GM18517 (cell line): Measurements from ENCODE around the gene CXXC5.
"Not testable (repeated sequence)": the region's sequence is repeated elsewhere in the genome, so short reads cannot be mapped to it uniquely, and the experiment has no call there.

Source experiments
- ATAC-seq: cut with Tn5 transposase; IDR thresholded peaks from one replicate; pipeline ENCODE4 v1.9.1; 2021; ENCODE audit warnings: mild to moderate bottlenecking, moderate library complexity; ENCODE audit not compliant: unreplicated experiment

Gene CXXC5

GRCh38 chr5:139648205-139649081 is at the start of gene CXXC5:
Gene CXXC5, plus strand, starts transcription at chr5:139648349. Its CDS starts 32,175 bp downstream, at chr5:139680524.
- peak; percentile 20 for ATAC-seq

- not testable (repeated sequence) for ATAC-seq
Observed at GRCh38 chr5:139598601-139598965, 49.6 kb upstream of the CXXC5 start.

DNA sequence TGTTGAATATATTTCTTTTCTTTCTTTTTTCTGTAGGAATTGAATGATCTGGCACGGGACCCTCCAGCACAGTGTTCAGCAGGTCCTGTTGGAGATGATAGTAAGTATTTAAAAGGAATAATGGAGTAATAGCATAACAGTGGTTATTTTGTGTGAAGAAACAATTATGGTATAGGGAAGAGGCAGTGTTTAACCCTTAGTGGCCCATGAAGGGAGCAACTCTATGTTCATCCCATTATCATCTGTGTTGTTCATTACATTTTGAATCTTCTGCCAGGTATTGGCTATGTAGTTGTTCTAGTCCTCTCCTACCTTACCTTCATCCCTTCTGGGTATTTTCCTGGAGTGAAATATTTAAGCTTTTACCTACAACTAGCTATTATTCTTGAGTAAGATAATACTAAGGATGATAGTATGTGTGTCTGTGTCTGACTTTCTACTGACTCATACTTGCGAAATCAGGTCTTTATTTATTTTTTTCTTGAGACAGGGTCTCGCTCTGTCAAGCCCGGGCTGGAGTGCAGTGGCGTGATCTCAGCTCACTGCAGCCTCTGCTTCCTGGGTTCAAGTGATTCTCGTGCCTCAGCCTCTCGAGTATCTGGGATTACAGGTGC is 47.7 kb upstream of the CXXC5 start:
- ATAC-seq: no peak

DNA sequence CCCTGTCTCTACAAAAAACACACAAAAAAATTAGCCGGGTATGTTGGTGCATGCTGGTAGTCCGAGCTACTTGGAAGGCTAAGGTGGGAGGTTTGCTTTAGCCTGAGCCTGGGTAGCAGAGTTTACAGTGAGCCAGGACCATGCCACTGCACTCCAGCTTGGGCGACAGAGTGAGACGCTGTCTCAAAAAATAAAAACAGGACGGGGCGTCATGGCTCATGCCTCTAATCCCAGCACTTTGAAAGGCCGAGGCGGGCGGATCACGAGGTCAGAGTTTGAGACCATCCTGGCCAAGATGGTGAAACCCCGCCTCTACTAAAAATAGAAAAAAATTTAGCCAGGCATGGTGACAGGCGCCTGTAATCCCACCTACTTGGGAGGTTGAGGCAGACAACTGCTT is 46.7 kb upstream of the CXXC5 start:
- no peak for ATAC-seq

DNA sequence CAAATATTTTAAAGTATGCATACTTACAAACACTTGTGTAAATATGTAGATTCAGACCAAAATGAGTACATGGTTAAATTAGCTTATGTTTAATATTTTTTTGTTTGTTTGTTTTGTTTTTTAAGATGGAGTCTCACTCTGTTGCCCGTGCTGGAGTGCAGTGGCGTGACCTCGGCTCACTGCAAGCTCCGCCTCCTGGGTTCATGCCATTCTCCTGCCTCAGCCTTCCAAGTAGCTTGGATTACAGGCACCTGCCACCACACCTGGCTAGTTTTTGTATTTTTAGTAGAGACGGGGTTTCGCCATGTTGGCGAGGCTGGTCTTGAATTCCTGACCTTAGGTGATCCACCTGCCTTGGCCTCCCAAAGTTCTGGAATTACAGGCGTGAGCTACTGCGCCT is 46.2 kb upstream of the CXXC5 start:
- ATAC-seq: not testable (repeated sequence)

GRCh38 chr5:139605887-139606286 is 42.3 kb upstream of the CXXC5 start:
- no peak for ATAC-seq

GRCh38 chr5:139611703-139612584 is 36.2 kb upstream of the CXXC5 start:
- ATAC-seq: no peak

DNA sequence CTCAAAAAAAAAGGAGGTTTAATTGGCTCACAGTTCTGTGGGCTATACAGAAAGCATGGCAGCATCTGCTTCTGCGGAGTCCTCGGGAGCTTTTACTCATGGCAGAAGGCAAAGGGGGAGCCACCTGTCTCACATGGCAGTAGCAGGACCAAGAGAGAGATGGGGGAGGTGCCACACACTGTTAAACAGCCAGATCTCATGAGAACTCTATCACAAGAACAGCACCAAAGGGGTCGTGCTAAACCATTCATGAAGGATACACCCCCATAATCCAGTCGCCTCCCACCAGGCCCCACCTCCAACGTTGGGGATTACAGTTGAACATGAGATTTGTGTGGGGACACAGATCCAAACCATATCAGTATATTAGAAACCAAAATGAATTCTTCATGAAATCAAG is 28.3 kb upstream of the CXXC5 start:
- no peak for ATAC-seq

- not testable (repeated sequence) for ATAC-seq
Observed at GRCh38 chr5:139625398-139625797, 22.8 kb upstream of the CXXC5 start.

- no peak for ATAC-seq
Observed at GRCh38 chr5:139630855-139631254, 17.3 kb upstream of the CXXC5 start.

DNA sequence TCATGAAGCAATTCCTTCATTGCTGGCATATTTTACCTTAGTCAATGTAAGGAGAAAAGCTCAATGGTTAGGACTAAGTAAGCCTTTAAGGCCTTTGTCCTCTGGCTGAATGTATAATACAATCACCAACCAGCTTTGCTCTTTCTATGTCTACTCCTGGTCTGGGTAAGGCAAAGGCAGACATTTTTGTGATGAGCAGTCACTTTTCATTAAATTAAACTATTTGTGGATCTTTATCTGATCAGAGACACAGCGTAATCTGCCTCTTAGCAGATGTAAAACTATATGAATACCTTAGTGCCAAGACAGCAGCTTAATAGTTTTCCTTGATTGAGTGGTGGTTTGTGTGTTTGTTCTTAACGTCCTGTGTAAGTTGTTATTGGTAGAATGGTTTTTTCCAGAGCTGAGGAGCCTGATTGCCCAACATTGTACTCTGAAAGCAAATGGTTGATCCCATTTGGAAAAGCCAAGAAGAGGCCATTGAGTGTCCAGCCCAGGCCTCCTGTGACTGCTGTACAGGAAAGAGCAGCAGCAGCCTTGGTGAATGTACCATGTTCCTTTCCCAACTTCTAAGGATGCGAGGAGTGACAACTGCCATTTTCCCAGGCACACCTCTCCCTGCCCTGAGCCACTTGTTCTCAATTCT is 16.5 kb upstream of the CXXC5 start:
- no peak for ATAC-seq

GRCh38 chr5:139633295-139634027 is 14.7 kb upstream of the CXXC5 start:
- peak; percentile 41 for ATAC-seq

- no peak for ATAC-seq
Observed at GRCh38 chr5:139634028-139634325, 14.2 kb upstream of the CXXC5 start.

GRCh38 chr5:139634541-139634940 is 13.6 kb upstream of the CXXC5 start:
- ATAC-seq: no peak

- no peak for ATAC-seq
Observed at GRCh38 chr5:139635191-139635590, 13.0 kb upstream of the CXXC5 start.

GRCh38 chr5:139635606-139636206 is 12.4 kb upstream of the CXXC5 start:
- ATAC-seq: peak; percentile 3

GRCh38 chr5:139636207-139636792 is 11.8 kb upstream of the CXXC5 start:
- peak; percentile 75 for ATAC-seq

DNA sequence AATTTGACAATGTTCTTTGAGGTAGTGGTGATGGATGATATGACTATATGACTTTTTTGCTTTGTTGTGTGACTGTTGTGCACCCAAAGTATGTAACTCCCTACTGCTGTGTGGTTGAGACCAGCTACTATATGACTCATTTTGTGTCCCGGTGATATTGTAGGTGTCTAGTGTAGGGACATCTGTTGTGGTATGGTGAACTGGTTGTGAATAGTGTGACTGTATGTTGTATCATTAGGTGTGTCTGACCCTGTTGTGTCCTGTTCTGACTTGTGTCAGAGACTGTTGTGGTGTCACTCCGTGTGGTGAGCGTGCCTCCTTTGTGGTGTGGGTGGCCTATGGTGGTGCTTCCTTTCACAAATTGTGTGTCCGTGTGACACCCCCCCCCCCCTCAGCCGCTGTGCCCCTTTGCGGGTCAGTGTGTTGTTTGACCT is 11.2 kb upstream of the CXXC5 start:
- peak; percentile 17 for ATAC-seq

GRCh38 chr5:139637438-139638089 is 10.6 kb upstream of the CXXC5 start:
- no peak for ATAC-seq
